NCI-H510A treated with DMSO at 0.1 percent for 48 hours (cell line): ENCODE results near the gene ROR1.

ENCODE experiments used
- DNase-seq: peaks from one replicate; lab custom pipeline; 2025; lab: John Stamatoyannopoulos, UW

ROR1 gene

GRCh38 chr1:63773815-63774616 lies at the start of gene ROR1:
ROR1 (plus strand) TSS chr1:63774017.
- DNase-seq = peak; percentile 65

- DNase-seq = no peak
These were observed 49.4 kb upstream of the ROR1 start for GRCh38 chr1:63724375-63724899.

- no peak for DNase-seq
These were observed 45.1 kb upstream of the ROR1 start for GRCh38 chr1:63728611-63729226.

GRCh38 chr1:63729227-63729620 lies 44.6 kb upstream of the ROR1 start:
- no peak for DNase-seq

- DNase-seq = no peak
These were observed 43.6 kb upstream of the ROR1 start for GRCh38 chr1:63730211-63730610.

GRCh38 chr1:63731117-63732043 lies 42.4 kb upstream of the ROR1 start:
- DNase-seq = no peak

GRCh38 chr1:63732666-63733065 lies 41.2 kb upstream of the ROR1 start:
- DNase-seq = no peak

- no peak for DNase-seq
These were observed 35.0 kb upstream of the ROR1 start for GRCh38 chr1:63738772-63739171.

GRCh38 chr1:63739452-63739851 lies 34.4 kb upstream of the ROR1 start:
- DNase-seq = no peak

GRCh38 chr1:63740432-63740831 lies 33.4 kb upstream of the ROR1 start:
- no peak for DNase-seq

- no peak for DNase-seq
These were observed 31.3 kb upstream of the ROR1 start for GRCh38 chr1:63742526-63742925.

GRCh38 chr1:63743781-63744180 lies 30.0 kb upstream of the ROR1 start:
- no peak for DNase-seq

GRCh38 chr1:63746129-63746864 lies 27.5 kb upstream of the ROR1 start:
- peak; percentile 18 for DNase-seq

- no peak for DNase-seq
These were observed 26.4 kb upstream of the ROR1 start for GRCh38 chr1:63747445-63747844.

GRCh38 chr1:63748046-63748580 lies 25.7 kb upstream of the ROR1 start:
- DNase-seq = no peak

GRCh38 chr1:63748641-63749040 lies 25.2 kb upstream of the ROR1 start:
- DNase-seq = no peak

GRCh38 chr1:63750721-63751120 lies 23.1 kb upstream of the ROR1 start:
- no peak for DNase-seq

- DNase-seq = no peak
These were observed 21.6 kb upstream of the ROR1 start for GRCh38 chr1:63752176-63752575.

GRCh38 chr1:63753591-63753990 lies 20.2 kb upstream of the ROR1 start:
- DNase-seq = no peak

- no peak for DNase-seq
These were observed 17.0 kb upstream of the ROR1 start for GRCh38 chr1:63756839-63757238.

- no peak for DNase-seq
These were observed 16.5 kb upstream of the ROR1 start for GRCh38 chr1:63757334-63757733.
